Keratinocyte (primary cell): ENCODE results near the gene PNPLA2.

Experiments used
- EZH2 ChIP-seq: IDR thresholded peaks from one replicate; pipeline ENCODE4 v1.6.1; 2012; ENCODE audit warnings: inconsistent platforms, mild to moderate bottlenecking, low read length, moderate library complexity
- TF ChIP-seq, protein P1 (sequence below), 3 experiments: IDR thresholded peaks in 1 of 3; conservative IDR thresholded peaks in 1 of 3; optimal IDR thresholded peaks in 1 of 3; 2 replicates in 2 of 3; 3 replicates in 1 of 3; pipeline versions ENCODE3 to v1.5.1; 2011; ENCODE audit warnings: low read length in 3 of 3, mild to moderate bottlenecking in 3 of 3, moderate library complexity in 2 of 3, control low read depth in 1 of 3, inconsistent platforms in 1 of 3; ENCODE audit not compliant: insufficient read depth in 2 of 3; ENCODE audit errors: extremely low read depth in 1 of 3

DNA sequence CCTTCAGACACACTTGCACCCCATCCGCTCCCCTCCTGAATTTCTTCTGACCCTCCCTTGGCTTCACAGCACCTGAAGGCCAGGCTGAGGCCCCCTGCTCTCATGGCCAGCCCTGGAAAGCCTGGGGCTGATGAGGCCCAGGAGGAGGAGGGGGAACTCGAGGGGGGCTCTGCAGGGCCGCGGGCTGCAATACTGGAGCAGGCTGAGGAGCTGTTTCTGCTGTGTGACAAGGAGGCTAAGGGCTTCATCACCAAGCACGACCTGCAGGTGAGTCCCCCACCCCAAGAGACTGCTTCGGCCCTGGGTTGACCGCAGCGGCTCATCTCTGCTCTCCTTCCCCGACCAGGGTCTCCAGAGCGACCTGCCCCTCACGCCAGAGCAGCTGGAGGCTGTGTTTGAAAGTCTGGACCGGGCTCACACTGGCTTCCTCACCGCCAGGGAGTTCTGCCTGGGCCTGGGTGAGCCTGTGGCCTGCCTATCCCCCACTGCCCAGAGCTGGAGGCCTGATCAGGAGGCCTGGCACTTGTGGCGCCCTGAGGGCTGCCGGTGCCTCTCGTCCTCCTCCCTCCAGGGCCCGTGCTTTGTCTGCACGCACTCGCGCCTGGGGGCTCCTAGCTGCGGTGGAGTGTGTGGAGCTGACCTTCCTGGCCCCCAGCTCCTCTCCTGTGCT, 9.9 kb downstream of the PNPLA2 start:
- TF ChIP-seq, protein P1, sequence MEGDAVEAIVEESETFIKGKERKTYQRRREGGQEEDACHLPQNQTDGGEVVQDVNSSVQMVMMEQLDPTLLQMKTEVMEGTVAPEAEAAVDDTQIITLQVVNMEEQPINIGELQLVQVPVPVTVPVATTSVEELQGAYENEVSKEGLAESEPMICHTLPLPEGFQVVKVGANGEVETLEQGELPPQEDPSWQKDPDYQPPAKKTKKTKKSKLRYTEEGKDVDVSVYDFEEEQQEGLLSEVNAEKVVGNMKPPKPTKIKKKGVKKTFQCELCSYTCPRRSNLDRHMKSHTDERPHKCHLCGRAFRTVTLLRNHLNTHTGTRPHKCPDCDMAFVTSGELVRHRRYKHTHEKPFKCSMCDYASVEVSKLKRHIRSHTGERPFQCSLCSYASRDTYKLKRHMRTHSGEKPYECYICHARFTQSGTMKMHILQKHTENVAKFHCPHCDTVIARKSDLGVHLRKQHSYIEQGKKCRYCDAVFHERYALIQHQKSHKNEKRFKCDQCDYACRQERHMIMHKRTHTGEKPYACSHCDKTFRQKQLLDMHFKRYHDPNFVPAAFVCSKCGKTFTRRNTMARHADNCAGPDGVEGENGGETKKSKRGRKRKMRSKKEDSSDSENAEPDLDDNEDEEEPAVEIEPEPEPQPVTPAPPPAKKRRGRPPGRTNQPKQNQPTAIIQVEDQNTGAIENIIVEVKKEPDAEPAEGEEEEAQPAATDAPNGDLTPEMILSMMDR (optimal IDR thresholded peaks at IDR 0.05 in 1 of 3, IDR thresholded peaks at IDR 0.05 in 1 of 3, conservative IDR thresholded peaks at IDR 0.05 in 1 of 3; ENCODE audit: extremely low read depth in 1 of 3, insufficient read depth in 2 of 3, low read length in 3 of 3) = no peak
- TF ChIP-seq EZH2 = no peak
